Erythroblast (primary cell): ENCODE results near the gene PNKD.

ENCODE experiments used
- GATA1 ChIP-seq: IDR thresholded peaks from 2 replicates; pipeline ENCODE4 v1.6.1; 2011; ENCODE audit warnings: low read depth, mild to moderate bottlenecking, control low read depth, low read length, moderate library complexity
- POLR2A ChIP-seq: IDR thresholded peaks from 2 replicates; pipeline ENCODE4 v1.6.1; 2011; ENCODE audit warnings: mild to moderate bottlenecking, low read length

DNA sequence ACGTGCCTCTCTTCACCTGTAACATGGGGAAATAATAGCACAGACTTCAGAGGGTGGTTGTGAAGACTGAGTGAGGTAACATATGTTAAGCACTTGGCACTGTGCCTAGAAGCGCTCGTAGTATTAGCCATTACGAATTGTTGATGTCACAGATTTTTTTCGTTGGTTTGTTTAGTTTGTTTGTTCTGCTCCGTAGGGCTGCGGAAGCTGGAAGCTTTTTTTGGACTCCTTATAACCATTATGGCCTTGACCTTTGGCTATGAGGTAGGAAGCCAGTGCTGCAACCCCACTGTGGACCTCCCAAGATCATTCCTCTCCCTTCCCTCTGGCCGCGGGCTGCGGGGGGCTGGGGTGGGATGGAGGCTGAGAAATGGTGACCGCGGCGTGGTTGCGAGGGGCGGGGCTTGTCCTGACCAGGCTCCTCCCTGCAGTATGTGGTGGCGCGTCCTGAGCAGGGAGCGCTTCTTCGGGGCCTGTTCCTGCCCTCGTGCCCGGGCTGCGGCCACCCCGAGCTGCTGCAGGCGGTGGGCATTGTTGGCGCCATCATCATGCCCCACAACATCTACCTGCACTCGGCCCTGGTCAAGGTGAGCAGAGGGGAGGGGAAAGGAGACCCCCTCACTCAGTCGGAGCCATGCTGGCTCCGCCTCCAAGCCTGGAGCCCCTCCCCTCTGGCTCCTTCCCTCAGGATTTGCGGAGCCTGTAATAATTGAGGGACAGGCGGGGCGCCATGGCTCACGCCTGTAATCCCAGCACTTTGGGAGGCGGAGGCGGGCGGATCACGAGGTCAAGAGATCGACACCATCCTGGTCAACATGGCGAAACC is 117.3 kb downstream of the PNKD start:
- no peak for TF ChIP-seq POLR2A
- TF ChIP-seq GATA1: no peak
